ENCODE measurements around the gene SENP6.
A peak's percentile ranks its signal among the peaks of the same experiment; 100 is the strongest.
"Not testable (repeated sequence)": the region's sequence is repeated elsewhere in the genome, so short reads cannot be mapped to it uniquely, and the experiment has no call there.

The SENP6 gene

DNA sequence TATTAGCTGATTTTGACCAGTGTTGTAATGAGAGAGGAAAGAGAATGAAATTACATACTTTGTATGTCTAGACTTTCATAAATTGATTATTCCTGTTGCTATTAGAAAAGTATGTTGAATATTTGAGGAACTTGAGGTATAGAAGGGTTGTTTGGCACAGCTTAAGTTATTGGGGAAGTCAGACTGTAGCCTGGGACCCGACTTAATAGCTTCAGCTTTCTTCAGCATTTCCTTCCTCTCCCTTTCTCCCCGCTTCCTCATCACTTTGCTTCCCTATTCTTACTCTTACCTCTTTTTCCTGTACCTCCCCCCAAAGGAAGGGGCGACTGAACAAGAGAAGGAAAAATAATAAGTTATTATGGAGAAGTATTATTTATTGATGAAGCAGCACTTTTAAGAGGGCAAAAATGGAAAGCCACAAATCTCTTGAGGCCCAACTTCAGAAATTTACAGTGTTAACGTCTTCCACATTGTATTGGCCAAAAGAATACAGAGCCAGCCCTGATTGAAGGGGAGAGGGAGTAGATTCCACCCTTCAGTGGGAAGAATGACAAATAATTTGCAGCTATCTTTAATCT lies 7.4 kb downstream of the SENP6 start:
- peak; percentile 36 for DNase-seq

DNA sequence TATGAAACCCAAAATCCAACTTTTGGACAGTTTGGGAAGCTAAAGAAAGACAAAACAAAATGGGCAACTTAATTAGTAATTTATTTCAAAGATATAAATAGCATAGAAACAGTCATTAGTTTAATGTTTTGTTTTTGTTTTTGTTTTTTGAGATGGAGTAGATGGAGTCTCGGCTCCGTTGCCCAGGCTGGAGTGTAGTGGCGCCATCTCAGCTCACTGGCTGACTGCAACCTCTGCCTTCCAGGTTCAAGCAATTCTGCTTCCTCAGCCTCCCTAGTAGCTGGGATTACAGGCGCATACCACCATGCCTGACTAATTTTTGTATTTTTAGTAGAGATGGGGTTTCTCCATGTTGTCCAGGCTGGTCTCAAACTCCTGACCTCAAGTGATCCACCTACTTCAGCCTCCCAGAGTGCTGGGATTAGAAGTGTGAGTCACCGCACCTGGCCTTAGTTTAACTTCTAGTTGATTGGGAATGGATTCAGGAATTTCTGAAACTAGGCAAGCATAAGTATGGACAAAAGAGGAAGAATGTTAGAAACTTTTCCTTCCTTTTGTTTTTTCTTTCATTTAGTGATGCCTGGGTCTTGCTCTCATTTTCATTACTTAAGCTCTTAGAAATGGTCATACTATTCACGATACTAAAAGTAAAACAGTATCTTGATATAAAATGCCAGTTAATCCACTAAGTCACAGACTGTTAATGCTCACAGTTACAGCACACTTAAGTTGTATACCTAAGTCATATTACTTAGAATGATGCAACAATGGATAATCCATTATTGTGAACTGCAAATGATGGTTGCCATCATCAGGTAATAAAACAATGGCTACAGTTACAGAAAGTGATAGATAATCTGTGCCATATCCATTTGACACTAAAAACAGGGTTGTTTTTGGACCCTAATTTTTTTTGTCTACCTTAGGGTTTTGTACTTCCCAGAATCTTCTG lies 8.2 kb downstream of the SENP6 start:
- DNase-seq = peak; percentile 33

DNA sequence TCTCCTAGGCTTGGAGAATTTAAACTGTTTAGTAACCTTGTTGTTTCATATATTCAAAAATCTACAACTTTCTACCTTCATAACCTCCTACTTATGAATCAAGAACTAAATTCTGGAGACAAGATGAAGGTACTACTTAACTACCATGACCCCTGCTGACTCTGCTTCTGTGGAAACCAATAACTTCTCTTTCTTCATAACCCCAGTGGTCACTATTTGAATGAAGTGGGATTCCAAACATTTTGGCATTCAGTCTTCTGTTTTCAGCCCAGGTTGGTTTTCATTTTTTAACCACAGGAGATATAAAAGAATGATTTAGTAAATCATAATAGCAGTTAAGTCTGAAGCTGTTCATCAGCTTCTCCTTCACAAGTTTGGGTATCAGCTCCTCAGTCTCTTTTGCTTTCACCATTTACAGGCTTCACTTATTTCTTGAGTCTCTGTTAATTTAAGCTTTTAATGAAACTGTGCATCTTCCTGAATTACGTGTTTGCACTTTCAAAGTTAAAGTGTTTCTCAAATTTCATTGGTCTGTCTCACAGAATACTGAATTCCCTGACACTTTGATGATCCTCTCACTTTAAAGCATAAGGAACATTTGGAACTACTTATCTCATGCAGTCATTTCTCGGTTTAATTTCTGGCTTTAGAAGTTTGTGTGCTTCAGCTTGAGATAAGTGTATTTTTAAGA lies 9.5 kb downstream of the SENP6 start:
- DNase-seq = peak; percentile 57

DNA sequence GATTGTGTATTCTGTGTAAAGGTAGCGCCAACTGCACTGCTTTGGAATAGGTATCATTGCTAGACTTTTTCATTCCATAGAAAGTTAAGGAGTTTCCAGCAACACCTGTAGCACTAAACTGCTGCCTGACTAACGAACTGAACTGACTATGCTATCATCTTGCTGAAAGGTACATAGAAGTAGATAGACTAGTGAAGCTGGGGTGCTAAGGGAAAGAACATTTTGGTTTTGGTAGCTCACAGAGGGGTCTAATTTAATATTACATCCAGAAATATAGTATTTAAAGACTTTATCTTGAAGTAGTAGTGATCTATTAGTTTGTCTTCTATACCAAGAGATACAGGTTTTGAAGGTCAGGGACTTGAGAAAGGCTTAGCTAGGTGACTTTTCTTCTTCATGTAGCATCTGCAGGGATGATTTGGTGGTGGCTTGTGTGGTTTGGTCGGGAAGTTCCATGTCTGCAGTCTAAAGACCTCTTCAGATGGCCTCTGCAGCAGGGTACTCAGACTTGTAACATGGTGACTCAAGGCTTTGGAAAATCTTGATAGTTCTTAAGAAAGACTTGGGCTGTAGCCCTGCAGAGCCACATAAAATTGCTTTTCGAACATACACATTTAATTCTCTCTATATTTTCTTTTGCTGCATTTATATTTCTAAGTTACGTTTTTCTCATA lies 10.2 kb downstream of the SENP6 start:
- peak; percentile 55 for DNase-seq

DNA sequence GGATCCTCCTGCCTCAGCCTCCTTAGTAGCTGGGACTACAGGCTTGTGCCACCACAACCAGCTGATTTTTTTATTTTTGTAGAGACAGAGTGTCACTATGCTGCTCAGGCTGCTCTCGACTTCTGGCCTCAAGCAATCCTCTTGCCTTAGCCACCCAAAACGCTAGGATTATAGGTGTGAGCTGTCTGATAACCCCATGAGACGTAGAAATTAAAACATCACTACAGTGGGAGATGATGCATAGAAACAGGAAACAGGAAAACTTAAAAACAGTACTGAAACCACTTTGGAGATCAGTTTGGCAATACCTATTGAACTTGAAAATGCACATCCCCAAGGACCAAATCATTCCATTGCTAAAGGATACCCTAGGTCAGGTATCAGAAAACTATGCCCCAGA lies 10.8 kb downstream of the SENP6 start:
- no peak for DNase-seq

DNA sequence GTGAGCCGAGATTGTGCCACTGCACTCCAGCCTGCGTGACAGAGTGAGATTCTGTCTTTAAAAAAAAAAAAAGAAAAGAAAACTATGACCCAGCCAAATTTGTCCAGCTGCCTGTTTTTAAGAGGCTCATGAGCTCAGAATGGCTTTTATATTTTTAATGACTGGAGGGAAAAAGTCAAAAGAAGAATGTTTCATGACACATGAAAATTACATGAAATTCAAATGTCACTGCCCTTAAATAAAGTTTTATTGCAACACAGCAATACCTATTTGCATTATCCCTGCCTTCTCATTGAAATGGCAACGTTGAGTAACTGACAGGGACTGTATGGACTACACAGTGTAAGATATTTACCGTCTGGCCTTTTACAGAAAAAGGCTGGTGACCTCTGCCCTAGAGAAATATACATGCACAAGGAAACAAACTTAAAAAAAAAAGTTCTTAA lies 11.4 kb downstream of the SENP6 start:
- DNase-seq = peak; percentile 73

DNA sequence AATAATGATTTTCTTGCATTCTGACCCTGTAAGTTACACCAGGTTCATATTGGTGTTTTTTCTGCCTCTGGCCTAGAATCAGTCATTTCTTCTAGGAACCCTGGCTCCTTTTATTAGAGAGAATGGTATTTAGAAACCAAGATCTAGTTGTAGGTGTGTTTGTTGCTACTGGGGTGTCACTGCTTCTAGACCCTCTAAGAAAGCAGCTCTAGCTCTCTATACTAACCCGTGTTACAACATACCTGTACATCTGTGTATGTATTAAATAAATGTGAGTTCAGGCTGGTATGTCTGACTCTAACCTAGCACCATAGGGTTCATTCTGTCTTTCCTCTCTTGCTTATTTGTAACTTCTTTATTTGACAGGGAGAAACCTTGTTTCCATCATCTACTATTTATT lies 16.8 kb downstream of the SENP6 start:
- no peak for DNase-seq

DNA sequence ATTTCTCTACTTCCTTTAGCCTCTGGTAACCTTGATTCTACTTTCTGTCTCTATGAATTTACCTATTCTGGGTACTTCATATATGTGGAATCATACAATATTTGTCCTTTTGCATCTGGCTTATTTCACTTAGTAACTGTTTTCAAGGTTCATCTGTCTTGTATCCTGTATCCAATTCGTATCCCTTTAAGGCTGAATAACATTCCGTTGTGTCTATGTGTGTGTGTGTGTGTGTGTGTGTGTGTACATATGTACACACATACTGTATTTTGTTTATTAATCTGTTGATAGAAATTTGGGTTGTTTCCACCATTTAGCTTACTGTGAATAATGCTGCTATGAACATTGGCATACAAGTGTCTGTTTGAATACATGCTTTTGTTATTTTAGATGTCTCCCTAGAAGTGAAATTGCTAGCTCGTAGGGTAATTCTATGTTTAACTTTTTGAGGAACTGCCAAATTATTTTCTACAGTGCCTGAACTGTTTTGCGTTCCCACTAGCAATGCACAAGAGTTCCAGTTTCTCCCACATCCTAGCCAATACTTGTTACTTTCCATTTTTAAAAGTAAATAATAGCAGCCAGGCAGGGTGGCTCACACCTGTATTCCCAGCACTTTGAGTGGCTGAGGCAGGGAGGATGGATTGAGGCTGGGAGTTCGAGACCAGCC lies 17.7 kb downstream of the SENP6 start:
- DNase-seq = no peak

DNA sequence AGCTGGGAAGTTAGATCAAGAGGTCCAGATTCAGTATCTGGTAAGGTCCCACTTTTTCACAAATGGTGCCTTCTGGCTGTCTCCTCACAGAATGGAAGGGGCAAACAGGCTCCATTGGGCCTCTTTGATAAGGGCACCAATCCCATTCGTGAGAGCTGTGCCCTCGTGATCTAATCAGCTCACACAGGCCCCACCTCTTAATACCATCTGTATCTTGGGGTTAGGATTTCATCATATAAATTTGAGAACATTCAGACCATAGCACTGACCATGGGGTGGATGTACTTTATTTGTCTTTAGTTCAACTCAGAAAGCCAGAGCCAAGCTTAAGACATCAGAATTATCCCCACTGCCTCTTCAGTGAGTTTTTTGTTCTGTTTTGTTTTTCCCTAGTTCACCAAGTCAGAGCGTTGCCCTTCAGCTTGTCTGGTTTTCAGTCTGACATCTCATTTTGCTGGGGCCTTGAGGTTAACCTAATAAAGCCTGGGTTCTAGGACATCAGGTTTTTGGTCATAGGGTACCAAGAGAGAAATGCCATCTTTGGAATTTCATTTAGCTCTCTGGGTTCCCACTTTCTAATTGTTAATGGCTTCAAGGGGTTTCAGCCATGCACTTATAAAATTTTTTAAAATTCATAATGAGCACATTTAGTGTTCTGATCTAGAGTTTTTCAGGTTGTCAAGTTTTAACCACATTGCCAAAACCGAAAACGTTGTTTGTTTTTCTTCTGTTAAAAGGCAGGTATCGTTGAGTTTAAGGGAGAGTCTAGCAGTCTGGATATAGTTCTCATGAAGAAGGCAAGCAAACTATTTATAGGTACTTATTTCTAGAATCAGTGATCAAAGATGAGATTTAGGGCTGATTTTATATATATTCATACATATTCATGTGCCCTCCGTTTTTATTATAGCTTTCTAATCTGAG lies 19.0 kb downstream of the SENP6 start:
- DNase-seq = peak; percentile 95

DNA sequence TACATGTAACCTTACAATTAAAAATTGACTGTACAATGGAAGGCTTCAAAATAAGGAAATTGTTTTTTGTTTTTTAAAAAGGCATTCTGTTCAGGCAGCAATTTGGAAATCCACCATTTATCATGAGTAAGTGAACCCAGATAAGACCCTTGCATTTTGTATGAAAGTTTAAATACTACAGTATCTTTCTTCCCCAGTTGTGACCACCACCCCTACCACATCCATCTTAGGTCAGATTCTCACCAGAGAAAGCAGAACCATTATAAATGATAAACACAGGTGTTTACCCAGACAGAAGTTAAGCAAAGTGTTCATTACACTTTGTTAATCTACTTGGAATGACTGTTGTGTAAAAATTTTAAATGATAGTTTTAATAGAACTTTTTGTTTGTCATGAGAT lies 20.2 kb downstream of the SENP6 start:
- DNase-seq = peak; percentile 81

DNA sequence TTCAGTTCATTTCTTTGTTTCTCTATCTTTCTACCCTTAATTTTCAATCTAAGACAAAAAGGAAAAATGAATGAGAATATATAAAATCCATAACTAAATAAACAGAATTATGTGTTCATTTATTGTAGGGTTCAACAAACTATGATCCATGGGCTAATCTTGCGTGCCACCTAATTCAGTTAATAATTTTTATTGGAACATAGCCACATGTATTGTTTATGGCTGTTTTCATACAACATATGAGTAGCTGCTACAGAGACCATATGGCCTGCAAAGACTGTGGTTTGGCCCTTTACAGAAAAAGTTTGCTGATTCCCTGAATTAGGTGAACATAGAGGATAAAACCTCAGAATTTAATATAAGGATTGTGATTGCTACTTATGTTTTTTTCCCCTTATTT lies 21.8 kb downstream of the SENP6 start:
- DNase-seq = no peak

DNA sequence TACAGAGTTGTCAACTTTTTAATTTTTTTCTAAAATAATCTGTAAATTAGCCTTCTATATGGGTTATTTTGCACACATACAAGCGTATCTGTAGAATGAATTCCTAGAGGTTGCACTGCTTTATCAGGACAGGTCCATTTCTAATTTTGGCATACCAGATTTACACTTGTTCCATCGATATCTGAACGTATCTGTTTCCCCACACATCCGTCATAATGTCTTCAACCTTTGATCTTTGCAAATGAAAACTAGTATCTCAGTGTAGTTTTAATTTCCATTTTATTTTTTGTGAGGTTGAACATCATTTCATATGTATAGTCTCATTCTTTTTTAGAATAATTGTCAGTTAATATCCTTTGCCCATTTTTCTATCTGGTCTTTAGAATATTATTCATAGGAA lies 22.7 kb downstream of the SENP6 start:
- no peak for DNase-seq

DNA sequence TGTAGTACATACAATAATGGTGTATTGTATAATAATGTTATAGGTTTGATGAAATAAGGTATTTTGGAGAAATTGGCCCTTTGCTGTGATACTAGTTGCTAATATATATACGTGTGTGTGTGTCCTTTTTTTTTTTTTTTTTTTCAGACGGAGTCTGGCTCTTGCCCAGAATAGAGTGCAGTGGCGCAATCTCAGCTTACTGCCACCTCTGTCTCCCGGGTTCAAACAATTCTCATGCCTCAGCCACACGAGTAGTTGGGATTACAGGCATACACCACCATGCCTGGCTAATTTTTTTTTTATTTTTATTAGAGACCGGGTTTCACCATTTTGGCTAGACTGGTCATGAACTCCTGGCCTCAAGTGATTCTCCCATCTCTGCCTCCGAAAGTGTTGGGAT lies 23.3 kb downstream of the SENP6 start:
- no peak for DNase-seq

DNA sequence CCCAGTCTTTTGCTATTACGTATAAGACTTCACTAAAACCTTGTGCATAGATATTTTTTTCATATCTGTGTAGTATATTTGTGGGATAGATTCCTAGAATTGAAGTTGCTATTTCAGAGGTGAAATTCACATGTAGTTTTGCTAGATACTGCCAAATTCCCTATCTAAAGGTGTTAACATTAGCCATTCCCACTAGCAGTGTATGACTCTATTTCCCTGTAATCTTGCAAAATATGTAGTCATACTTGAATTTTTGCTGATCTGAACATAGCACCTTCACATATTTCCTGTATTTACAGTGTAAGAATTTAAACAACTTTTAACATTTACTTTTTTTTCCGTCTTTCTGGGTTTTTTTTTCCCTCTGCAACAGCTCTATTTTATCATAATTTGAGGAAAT lies 24.9 kb downstream of the SENP6 start:
- no peak for DNase-seq

DNA sequence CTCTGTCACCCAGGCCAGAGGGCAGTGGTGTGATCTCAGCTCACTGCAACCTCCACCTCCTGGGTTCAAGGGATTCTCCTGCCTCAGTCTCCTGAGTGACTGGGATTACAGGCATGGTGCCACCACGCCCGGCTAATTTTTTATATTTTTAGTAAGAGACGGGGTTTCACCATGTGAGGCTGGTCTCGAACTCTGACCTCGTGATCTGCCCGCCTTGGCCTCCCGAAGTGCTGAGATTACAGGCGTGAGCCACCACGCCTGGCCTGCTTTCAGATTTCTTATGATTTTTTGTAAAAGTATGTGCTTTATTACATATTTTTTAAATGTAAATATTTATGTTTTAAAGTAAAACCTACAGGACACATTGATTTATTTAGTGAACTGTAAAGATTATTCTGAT lies 26.0 kb downstream of the SENP6 start:
- DNase-seq = not testable (repeated sequence)

DNA sequence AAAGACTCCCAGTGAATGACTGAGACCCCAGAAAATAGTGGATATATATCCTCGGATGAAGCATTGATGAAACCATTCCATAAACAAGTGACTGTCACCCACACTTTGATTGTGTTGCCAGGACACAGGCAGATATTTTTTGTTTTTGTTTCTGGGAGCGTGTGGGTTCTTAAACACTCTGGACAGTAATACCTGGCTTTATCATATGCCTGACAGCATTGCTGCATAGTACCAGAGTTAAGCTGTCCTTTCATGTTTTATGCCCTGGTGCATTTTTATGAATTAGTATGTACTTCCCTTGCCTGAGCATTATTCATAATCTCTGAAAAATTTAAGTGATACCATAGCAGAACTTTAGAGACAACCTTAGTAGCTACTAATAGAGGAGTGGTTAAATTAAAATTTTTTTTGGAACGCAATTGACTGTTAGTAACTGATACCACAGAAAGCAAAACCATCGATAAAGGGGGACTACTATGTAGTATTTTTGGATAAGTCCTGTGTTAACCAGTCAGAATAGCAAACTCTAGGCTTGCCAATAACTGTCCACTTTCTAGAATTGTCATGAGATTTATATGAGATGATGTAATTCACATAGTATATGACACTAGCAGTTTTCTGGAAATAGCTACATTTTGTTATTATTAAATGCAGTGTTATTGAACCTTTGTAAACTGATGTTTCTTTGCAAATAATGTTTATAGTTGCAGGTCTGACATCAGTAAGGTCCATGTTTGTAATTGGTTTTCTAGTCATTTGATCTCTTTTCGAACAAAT lies 30.4 kb downstream of the SENP6 start:
- DNase-seq = peak; percentile 76

DNA sequence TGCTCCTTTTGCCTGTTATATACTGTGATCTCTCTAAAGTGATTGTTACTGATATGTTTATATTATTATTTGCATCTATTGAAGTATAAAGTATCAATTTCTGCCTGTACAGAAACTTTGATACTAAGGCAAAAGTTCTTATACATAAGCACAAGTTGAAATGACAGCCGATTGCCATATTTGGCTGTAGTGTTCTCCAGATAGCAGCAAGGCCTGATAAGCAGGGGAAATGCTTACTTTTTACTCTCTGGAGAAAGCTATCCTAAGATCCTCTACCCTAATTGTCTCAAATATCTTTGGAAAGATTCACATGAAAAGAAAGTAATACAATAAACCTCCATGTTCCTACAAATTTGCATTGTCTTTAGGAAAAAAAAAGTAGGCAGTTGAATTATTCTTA lies 31.4 kb downstream of the SENP6 start:
- DNase-seq = peak; percentile 77

DNA sequence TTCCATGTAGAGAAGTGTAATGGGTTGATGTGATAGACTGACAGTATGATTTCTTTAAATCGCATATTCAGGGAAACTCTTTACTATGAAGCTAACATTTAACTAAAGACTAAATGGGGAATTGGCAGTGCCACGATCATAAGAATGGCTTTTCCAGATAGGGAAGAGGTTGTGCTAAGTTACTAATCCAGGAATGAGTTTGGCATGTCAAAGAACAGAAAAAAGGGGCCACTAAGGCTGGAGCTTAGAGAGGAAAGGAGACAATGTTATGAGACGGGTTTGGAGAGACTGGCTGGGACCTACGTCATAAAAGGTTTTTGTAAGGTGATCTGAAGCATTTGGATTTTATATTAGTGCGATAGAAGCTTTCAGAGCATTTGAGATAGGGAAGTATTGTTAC lies 40.6 kb downstream of the SENP6 start:
- no peak for DNase-seq

DNA sequence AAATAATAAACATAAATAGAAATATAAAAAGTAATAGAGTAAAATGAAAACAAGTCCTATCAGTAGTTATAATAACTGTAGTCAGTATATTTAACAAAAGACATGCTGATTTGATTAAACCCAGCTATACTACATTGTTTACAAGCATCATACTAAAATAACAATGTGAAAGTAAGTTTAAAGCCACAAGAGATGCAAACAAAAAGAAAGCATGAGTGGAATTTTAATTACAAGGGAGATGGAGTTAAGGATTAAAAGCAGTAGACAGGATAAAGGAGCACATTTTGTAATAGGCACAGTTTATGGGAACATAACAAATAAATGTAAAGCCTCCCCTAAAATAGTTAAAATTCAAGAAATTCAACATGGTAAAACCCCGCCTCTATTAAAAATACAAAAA lies 41.5 kb downstream of the SENP6 start:
- DNase-seq = no peak

DNA sequence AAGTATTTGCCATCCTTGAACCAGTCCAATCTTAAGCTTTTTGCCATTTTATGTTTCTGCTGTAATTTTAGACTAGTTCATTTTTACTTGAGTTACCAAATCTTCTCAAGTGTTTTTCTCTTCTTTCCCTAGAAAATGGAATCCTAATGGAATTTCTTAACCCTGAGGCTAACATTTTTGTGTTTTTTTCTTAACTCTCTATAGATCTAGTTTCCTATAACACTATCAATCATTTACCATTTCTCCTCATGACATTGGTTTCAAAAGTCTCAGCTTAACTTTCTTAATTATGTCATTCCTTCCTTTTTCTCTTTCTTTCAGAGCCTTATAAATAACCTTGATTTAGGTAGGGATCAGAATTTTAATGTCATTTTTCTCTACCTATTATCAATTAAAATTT lies 54.8 kb downstream of the SENP6 start:
- no peak for DNase-seq

DNA sequence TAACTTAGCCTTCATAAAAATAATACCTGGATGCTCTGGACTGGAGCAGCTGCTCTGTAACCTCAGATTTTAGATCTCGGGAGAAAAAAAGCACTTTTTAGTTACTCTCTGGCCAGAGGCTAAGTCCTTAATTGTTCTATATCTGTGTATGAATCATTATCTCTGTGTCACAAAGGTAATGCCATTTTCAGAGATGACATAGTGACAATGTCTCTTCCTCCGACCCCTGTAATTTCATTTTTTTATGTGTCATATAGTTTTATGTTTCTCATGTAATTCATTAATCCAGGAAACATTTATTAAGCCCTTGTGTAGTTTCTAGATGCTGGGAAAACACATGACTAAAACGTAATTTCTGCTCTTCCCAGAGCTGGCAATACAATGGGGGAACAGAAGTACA lies 55.6 kb downstream of the SENP6 start:
- no peak for DNase-seq

Data from OCI-M1 (cell line).